Hippocampal formation (tissue), 2 donors: ENCODE data around the gene SEPTIN1.

Experiments
- DNase-seq, 2 donors: peaks; one replicate each; lab custom pipeline; 2025; lab: John Stamatoyannopoulos, UW

The SEPTIN1 gene

GRCh38 chr16:30377050-30377811 lies 5.1 kb downstream of the SEPTIN1 start:
- no peak for DNase-seq

- no peak for DNase-seq
Measured at GRCh38 chr16:30376461-30376902, 5.9 kb downstream of the SEPTIN1 start.

- no peak for DNase-seq
Measured at GRCh38 chr16:30375864-30376263, 6.5 kb downstream of the SEPTIN1 start.

GRCh38 chr16:30374538-30374937 lies 7.8 kb downstream of the SEPTIN1 start, which contains the start of gene MYL11:
MYL11 (plus strand) TSS chr16:30374802; CDS start chr16:30374858, 56 bp downstream.
- no peak for DNase-seq

- no peak for DNase-seq
Measured at GRCh38 chr16:30372725-30373124, 9.6 kb downstream of the SEPTIN1 start.

- DNase-seq: no peak
Measured at GRCh38 chr16:30372038-30372712, 10.2 kb downstream of the SEPTIN1 start.

GRCh38 chr16:30371248-30371816 lies 11.0 kb downstream of the SEPTIN1 start:
- no peak for DNase-seq

- peak; percentile 100 for DNase-seq
Measured at GRCh38 chr16:30370456-30371247, 11.7 kb downstream of the SEPTIN1 start, which contains the start of gene TBC1D10B. TBC1D10B (minus strand) TSS chr16:30370494; CDS start chr16:30370183, 311 bp downstream.

GRCh38 chr16:30369938-30370455 lies 12.4 kb downstream of the SEPTIN1 start:
- DNase-seq: no peak

- no peak for DNase-seq
Measured at GRCh38 chr16:30369091-30369937, 13.0 kb downstream of the SEPTIN1 start.

- DNase-seq: no peak
Measured at GRCh38 chr16:30368792-30369090, 13.6 kb downstream of the SEPTIN1 start.

- no peak for DNase-seq
Measured at GRCh38 chr16:30368122-30368791, 14.1 kb downstream of the SEPTIN1 start.

GRCh38 chr16:30367349-30368009 lies 14.9 kb downstream of the SEPTIN1 start:
- DNase-seq: no peak

- DNase-seq: no peak
Measured at GRCh38 chr16:30366511-30366910, 15.8 kb downstream of the SEPTIN1 start.

- DNase-seq: no peak
Measured at GRCh38 chr16:30365200-30365599, 17.2 kb downstream of the SEPTIN1 start.

- DNase-seq: no peak
Measured at GRCh38 chr16:30361180-30361579, 21.2 kb downstream of the SEPTIN1 start.

- no peak for DNase-seq
Measured at GRCh38 chr16:30359871-30360170, 22.5 kb downstream of the SEPTIN1 start.

- no peak for DNase-seq
Measured at GRCh38 chr16:30358990-30359870, 23.1 kb downstream of the SEPTIN1 start.

GRCh38 chr16:30358577-30358936 lies 23.8 kb downstream of the SEPTIN1 start:
- DNase-seq: no peak
